IMR-90 (cell line): ENCODE measurements around the gene ATP5ME. TPM values are rescaled to one million over a fixed set of nuclear protein-coding genes. Genes with fewer than 3 reads are reported as not detected.

Source experiments
- ATAC-seq: fragments of 200-7000 bp; cut with Tn5 transposase; 2 replicates; pipeline ENCODE4 v1.9.1; 2020; ENCODE audit warnings: low read depth, mild to moderate bottlenecking, moderate library complexity
- BruUV-seq: library from RNA; stranded (reverse); fragments of 400-500 nt; replicated peaks from 2 replicates; lab custom pipeline; 2021; lab: Mats Ljungman, UMichigan
- CTCF ChIA-PET: fragments of 300-600 bp; formaldehyde crosslinking; extraction: SDS; loops from one replicate; lab custom pipeline; 2021; ENCODE audit warnings: antibody characterized with exemption; lab: Yijun Ruan, JAX
- POLR2A ChIA-PET: fragments of 300-600 bp; sonication (Branson Sonifier 250); formaldehyde crosslinking; loops from one replicate; lab custom pipeline; 2022; ENCODE audit warnings: antibody characterized with exemption; ENCODE audit not compliant: unreplicated experiment; lab: Charles Lee
- DNase-seq: peaks from one replicate; pipeline ENCODE4 v3.0.0; 2013
- H2AFZ ChIP-seq: replicated peaks from 2 replicates; pipeline ENCODE3; 2013; ENCODE audit warnings: low read length, mild to moderate bottlenecking; ENCODE audit not compliant: poor library complexity
- H2AK5ac ChIP-seq: 2 replicates; pipeline ENCODE4 v1.6.1; 2013; ENCODE audit warnings: low read depth, low read length, inconsistent platforms
- H2AK9ac ChIP-seq: replicated peaks from 2 replicates; pipeline ENCODE3; 2013; ENCODE audit warnings: mild to moderate bottlenecking, low read depth, low read length, moderate library complexity; ENCODE audit not compliant: poor library complexity
- H2BK120ac ChIP-seq: 2 replicates; pipeline ENCODE4 v1.6.1; 2013; ENCODE audit warnings: low read depth, low read length, inconsistent platforms
- H2BK15ac ChIP-seq: 3 replicates; pipeline ENCODE4 v1.6.1; 2013; ENCODE audit warnings: low read depth, low read length, inconsistent platforms
- H2BK20ac ChIP-seq: 2 replicates; pipeline ENCODE4 v1.6.1; 2013; ENCODE audit warnings: low read depth, mild to moderate bottlenecking, inconsistent platforms, low read length, moderate library complexity
- H2BK5ac ChIP-seq: 2 replicates; pipeline ENCODE4 v1.6.1; 2013; ENCODE audit warnings: mild to moderate bottlenecking, low read depth, low read length, inconsistent platforms; ENCODE audit not compliant: poor library complexity, severe bottlenecking
- H3K14ac ChIP-seq: replicated peaks from 2 replicates; pipeline ENCODE4 v1.6.1; 2013; ENCODE audit warnings: low read depth, low read length, inconsistent platforms
- H3K18ac ChIP-seq: 2 replicates; pipeline ENCODE4 v1.6.1; 2013; ENCODE audit warnings: low read depth, low read length, control low read depth
- H3K23ac ChIP-seq: 2 replicates; pipeline ENCODE4 v1.6.1; 2013; ENCODE audit warnings: low read depth, low read length, inconsistent platforms
- H3K27ac ChIP-seq: 2 replicates; pipeline ENCODE4 v1.5.1; 2013; ENCODE audit warnings: mild to moderate bottlenecking, control low read depth, low read length; ENCODE audit not compliant: insufficient read depth
- H3K27me3 ChIP-seq: 2 replicates; pipeline ENCODE4 v1.6.1; 2013; ENCODE audit warnings: low read length; ENCODE audit not compliant: control insufficient read depth, insufficient read depth
- H3K36me3 ChIP-seq: 2 replicates; pipeline ENCODE4 v1.6.1; 2013; ENCODE audit warnings: low read length, mixed read lengths; ENCODE audit not compliant: control insufficient read depth, insufficient read depth
- H3K4ac ChIP-seq: 2 replicates; pipeline ENCODE4 v1.6.1; 2013; ENCODE audit warnings: low read depth, low read length, inconsistent platforms
- H3K4me1 ChIP-seq: 2 replicates; pipeline ENCODE4 v1.6.1; 2013; ENCODE audit warnings: low read length, mixed read lengths; ENCODE audit not compliant: control insufficient read depth, insufficient read depth
- H3K4me2 ChIP-seq: 2 replicates; pipeline ENCODE4 v1.6.1; 2013; ENCODE audit warnings: low read depth, mild to moderate bottlenecking, control low read depth, low read length, moderate library complexity
- H3K4me3 ChIP-seq: 2 replicates; pipeline ENCODE4 v1.5.1; 2013; ENCODE audit warnings: low read depth, mild to moderate bottlenecking, control low read depth, low read length, moderate library complexity; ENCODE audit not compliant: insufficient read depth
- H3K56ac ChIP-seq: 2 replicates; pipeline ENCODE4 v1.6.1; 2013; ENCODE audit warnings: low read length, inconsistent platforms; ENCODE audit not compliant: insufficient read depth; ENCODE audit errors: extremely low read depth
- H3K79me1 ChIP-seq, 2 experiments: 2 replicates each; pipeline ENCODE4 v1.6.1; 2013; ENCODE audit warnings: low read length in 2 of 2, inconsistent platforms in 1 of 2, low read depth in 1 of 2
- H3K9ac ChIP-seq: 2 replicates; pipeline ENCODE4 v1.6.1; 2013; ENCODE audit warnings: low read depth, low read length, control low read depth
- H3K9me1 ChIP-seq: 2 replicates; pipeline ENCODE4 v1.6.1; 2013; ENCODE audit warnings: low read length, inconsistent platforms; ENCODE audit not compliant: insufficient read depth
- H3K9me3 ChIP-seq: 2 replicates; pipeline ENCODE4 v1.6.1; 2013; ENCODE audit warnings: low read length; ENCODE audit not compliant: control insufficient read depth, insufficient read depth
- H4K20me1 ChIP-seq: 2 replicates; pipeline ENCODE4 v1.6.1; 2013; ENCODE audit warnings: low read length, inconsistent platforms; ENCODE audit not compliant: insufficient read depth
- H4K5ac ChIP-seq: 2 replicates; pipeline ENCODE4 v1.6.1; 2013; ENCODE audit warnings: mild to moderate bottlenecking, low read depth, low read length, control low read depth
- H4K8ac ChIP-seq, 2 experiments: 2 replicates each; pipeline ENCODE4 v1.6.1; 2013; ENCODE audit warnings: low read depth in 2 of 2, low read length in 2 of 2, control low read depth in 1 of 2, inconsistent platforms in 1 of 2
- H4K91ac ChIP-seq: 2 replicates; pipeline ENCODE4 v1.6.1; 2013; ENCODE audit warnings: low read depth, low read length, inconsistent platforms; ENCODE audit not compliant: insufficient read depth
- BHLHE40 ChIP-seq: fragments of 150-350 bp; IDR thresholded peaks from 2 replicates; pipeline ENCODE4 v1.6.1; 2016; ENCODE audit warnings: mild to moderate bottlenecking, low read depth, low read length
- CHD1 ChIP-seq: IDR thresholded peaks from 2 replicates; pipeline ENCODE4 v1.6.1; 2012; ENCODE audit warnings: low read depth, low read length, improper control_type of control experiment
- MAFK ChIP-seq: IDR thresholded peaks from 2 replicates; pipeline ENCODE4 v1.6.1; 2012; ENCODE audit warnings: low read depth, low read length, improper control_type of control experiment
- MXI1 ChIP-seq: IDR thresholded peaks from 2 replicates; pipeline ENCODE4 v1.6.1; 2012; ENCODE audit warnings: low read depth, mild to moderate bottlenecking, low read length, moderate library complexity, borderline replicate concordance
- POLR2A ChIP-seq: IDR thresholded peaks from 2 replicates; pipeline ENCODE4 v1.6.1; 2012; ENCODE audit warnings: mild to moderate bottlenecking, low read depth, low read length
- RAD21 ChIP-seq: IDR thresholded peaks from 2 replicates; pipeline ENCODE4 v1.6.1; 2012; ENCODE audit warnings: low read length, improper control_type of control experiment
- RFX5 ChIP-seq: IDR thresholded peaks from 2 replicates; pipeline ENCODE4 v1.8.0; 2012; ENCODE audit warnings: low read depth, mild to moderate bottlenecking, low read length, moderate library complexity
- USF2 ChIP-seq: fragments of 150-350 bp; IDR thresholded peaks from 2 replicates; pipeline ENCODE4 v1.6.1; 2017; ENCODE audit warnings: mild to moderate bottlenecking, antibody characterized with exemption, low read length, low read depth
- WGBS, 2 experiments: methylation state at CpG; one replicate each; pipeline versions ENCODE4 v1.1.5 to v1.1.7; 2013; ENCODE audit warnings: missing lambda C conversion rate in 2 of 2; ENCODE audit not compliant: insufficient read length in 1 of 2; ENCODE audit errors: extremely low coverage in 2 of 2; 5-methylcytosine and 5-hydroxymethylcytosine counted together
- dilution Hi-C: fragments of 300-500 bp; cut with HindIII; formaldehyde crosslinking; loops from one replicate; pipeline ENCODE4 v1.14.3; 2018; ENCODE audit warnings: low sequenced_read_pairs; ENCODE audit not compliant: unreplicated experiment
- in situ Hi-C: fragments of 300-500 bp; cut with MboI; formaldehyde crosslinking; loops from 3 replicates; pipeline ENCODE4 v1.14.3; 2019; ENCODE audit warnings: low sequenced_read_pairs, inconsistent platforms, mixed read lengths
- intact Hi-C: fragments of 100-400 bp; cut with micrococcal nuclease; formaldehyde crosslinking; loops from 2 replicates; pipeline ENCODE4 v1.10.0; 2022
- polyA plus RNA-seq, 3 experiments: library from polyadenylated mRNA; depleted of rRNA; stranded (reverse); fragments of >200 nt; gene quantifications; 2 replicates each; pipeline ENCODE4 v1.2.3, GENCODE V29; 2012; ENCODE audit warnings: low replicate concordance in 1 of 3
- total RNA-seq: library from RNA; depleted of rRNA; stranded (reverse); fragments of >200 nt; gene quantifications from 2 replicates; pipeline ENCODE4 v1.2.3, GENCODE V29; 2012

ATP5ME gene
- total and polyA plus RNA-seq, 2 of the 4 experiments (the other 2 are of a cell fraction) = 39.3 to 603 TPM

DNA sequence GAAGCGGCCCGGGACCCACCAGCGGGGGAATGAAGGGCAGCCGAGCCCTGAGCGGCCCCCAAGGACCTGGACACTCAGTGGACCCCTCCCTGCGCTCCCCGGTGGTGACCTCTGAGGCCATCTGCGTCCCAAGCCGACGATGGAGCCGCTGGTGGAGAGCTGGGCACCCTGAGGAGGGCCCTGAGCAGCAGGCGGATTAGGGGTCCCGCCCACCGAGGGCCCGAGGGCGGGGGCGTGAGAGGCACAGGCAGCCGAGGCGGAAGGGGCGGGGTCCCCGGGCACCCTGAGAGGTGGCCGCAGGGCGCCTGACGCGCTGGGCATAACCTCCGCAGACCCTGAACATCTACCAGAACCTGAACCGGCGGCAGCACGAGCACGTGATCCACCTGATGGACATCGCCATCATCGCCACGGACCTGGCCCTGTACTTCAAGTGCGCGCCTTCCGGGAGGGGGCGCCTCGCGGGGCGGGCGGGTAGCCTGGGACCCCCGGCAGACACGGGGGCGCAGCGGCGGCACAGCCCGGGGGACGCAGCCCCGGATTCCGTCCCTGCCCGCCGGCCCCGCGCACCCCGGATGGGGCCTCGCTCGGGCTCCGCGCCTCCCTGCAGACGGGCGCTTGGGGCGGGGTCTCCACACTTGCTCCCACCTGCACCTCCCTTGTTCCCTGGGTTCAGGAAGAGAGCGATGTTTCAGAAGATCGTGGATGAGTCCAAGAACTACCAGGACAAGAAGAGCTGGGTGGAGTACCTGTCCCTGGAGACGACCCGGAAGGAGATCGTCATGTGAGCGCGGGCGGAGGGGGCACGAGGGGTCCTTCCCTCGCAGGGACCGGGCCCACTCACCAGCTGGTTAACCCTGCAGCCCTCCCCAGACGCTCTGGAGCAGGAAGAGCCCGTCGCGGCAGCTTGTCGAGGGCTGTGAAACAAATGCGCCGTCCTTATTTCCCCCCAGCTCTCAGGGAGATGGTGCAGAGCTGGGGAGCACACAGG lies 10.3 kb downstream of the ATP5ME start:
- H2BK120ac ChIP-seq = no peak overlapping the region
- TF ChIP-seq RAD21 (no peak), MXI1 (no peak), CHD1 (no peak), USF2 (no peak), POLR2A (no peak), RFX5 (no peak), BHLHE40 (no peak), MAFK (no peak)
- BruUV-seq = no TSS peak

More for the DNA sequence above, 10.3 kb downstream of the ATP5ME start:
- Histone ChIP-seq H3K4me2 (peak overlapping the region; percentile 77; the same call in 1 of the 2 replicates), H4K91ac (no peak overlapping the region), H3K56ac (no peak overlapping the region), H3K23ac (no peak overlapping the region), H3K9ac (no peak overlapping the region), H3K4me3 (peak overlapping the region; percentile 40), H4K5ac (no peak overlapping the region; the same call in 1 of the 2 replicates), H4K8ac (0 out of 4 replicates have a peak overlapping the region, but pooled peaks of 1 of the 2 experiments have one; percentile 25), H3K9me3 (peaks cover 11% of the 10 kb centered on the region), H4K20me1 (no peaks in the 10 kb centered on the region), H3K27me3 (peaks cover 4% of the 10 kb centered on the region; the same call in 1 of the 2 replicates), H3K4ac (no peak overlapping the region), H3K4me1 (no peaks in the 10 kb centered on the region), H3K27ac (no peak overlapping the region), H3K79me1 (no peaks in the 10 kb centered on the region), H2AK5ac (no peak overlapping the region), H2BK5ac (no peak overlapping the region), H2BK15ac (no peak overlapping the region), H2AK9ac (peak overlapping the region; percentile 50), H3K18ac (no peak overlapping the region), H3K14ac (no peak overlapping the region), H2AFZ (peak overlapping the region; percentile 78), H2BK20ac (no peak overlapping the region), H3K9me1 (no peaks in the 10 kb centered on the region), H3K36me3 (no peaks in the 10 kb centered on the region)
- in situ Hi-C loops (no loop called here), intact Hi-C loops (no loop called here), dilution Hi-C loops (no loop called here)
- ATAC-seq (no peak; the same call in 1 of the 2 replicates), DNase-seq (no peak)
- WGBS, 2 experiments = 9% methylated on average over 23 of the region's 80 CpGs; no CpG with 5 or more reads in 1 of the 2 experiments
- CTCF ChIA-PET = no interaction called here
- POLR2A ChIA-PET = no interaction called here
